Measurements from ENCODE around the gene LCN1.
"Not testable (repeated sequence)": the region's sequence is repeated elsewhere in the genome, so short reads cannot be mapped to it uniquely, and the experiment has no call there.

The LCN1 gene

GRCh38 chr9:135524130-135524861, 3.1 kb downstream of the LCN1 start:
- no peak for DNase-seq

GRCh38 chr9:135525241-135526088, 4.2 kb downstream of the LCN1 start:
- DNase-seq: no peak

DNA sequence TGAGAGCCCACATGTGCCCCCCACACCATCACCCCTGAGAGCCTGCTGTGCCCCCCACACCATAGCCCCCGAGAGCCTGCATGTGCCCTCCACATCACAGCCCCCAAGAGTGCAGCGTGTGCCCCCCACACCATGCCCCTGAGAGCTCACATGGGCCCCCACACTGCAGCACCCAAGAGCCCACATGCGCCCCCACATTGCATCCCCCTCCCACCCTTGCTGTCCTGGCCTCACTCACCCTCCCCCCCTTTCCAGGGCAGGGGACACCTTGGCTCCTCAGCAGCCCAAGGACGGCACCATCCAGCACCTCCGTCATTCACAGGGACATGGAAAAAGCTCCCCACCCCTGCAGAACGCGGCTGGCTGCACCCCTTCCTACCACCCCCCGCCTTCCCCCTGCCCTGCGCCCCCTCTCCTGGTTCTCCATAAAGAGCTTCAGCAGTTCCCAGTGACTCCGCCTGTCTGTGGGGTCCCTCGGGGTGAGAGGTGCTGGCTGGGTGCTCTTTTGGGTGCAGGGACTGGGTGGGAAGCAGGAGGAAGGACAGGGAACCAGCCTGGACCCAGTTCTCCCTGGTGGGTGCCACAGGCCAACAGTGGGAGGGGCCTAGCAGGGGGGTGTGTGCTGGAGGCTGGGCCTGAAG, 5.0 kb downstream of the LCN1 start:
- no peak for DNase-seq

DNA sequence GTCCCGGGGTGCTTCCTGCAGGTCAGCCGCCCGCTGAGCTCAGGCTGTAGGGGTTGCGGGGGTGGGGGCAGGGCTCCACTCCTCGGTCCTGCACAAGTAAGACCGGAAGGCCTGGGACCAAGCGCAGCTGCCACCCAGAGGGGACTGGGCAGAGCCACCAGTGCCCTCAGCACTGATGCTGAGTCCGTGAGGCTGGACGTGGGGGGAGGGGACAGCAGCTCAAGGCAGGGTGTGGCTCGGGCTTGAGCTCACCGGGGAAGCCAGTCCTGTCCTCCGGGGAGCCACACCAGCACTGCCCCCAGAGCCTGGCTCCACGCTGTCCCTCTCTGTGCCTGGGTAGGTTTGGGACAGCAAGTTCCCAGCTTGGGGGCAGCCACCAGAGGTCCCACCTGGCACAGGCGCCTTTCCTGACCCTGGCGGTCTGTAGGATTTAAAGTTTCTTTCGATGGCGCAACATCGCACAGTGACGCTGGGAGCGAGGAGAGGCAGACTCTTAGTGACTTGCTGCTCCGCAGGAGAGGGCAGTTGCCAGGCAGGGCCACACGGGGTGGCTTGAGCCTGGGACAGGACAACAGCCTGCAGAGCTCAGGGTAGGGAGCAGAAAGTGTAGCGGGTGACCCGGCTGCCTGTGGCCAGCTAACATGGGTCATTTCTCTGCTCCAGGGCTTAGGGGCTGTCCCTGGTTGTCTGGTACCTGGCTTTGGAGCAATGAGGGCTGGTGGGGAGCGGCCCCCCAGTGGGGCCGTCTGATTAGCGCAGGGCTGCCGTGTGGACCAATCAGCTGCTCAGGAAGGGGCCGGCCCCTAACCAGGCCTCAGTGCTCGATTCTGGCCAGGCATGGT, 5.7 kb downstream of the LCN1 start:
- DNase-seq: no peak

DNA sequence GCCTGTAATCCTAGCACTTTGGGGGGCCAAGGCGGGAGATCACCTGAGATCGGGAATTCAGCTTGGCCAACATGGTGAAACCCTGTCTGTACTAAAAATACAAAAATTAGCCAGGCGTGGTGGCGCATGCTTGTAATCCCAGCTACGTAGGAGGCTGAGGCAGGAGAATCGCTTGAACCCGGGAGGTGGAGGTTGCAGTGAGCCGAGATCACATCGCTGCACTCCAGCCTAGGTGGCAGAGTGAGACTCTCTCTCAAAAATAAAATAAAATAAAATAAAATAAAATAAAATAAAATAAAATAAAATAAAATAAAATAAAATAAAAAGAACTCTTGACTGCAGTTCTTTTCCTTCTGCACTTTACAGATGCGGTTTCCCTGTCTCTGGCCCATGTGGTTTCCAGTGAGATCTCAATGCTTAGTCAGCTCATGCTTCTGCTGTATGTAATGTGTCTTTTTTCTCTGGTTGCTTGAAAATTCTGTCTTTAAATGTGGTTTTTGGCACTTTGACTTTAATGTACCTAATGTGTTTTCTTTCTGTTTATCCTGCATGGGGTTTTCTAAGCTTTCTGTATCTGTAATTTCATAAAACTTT, 7.7 kb downstream of the LCN1 start:
- DNase-seq: not testable (repeated sequence)

DNA sequence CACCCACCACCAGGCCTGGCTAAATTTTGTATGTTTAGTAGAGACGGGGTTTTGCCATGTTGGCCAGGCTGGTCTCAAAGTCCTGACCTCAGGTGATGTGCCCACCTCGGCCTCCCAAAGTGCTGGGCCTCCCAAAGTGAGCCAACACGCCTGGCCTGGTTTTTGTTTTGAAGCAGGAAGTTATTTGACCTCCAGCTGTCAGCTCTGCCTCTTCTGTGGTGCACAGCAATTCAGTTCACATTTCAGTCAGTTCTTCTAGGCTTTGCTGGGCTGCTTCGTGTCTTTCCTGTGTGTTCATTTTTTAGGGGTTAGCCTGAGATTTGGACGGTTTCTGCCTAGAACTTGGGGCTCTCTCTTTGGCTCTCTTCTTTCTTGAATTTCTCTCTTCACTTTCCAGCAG, 8.9 kb downstream of the LCN1 start:
- no peak for DNase-seq

DNA sequence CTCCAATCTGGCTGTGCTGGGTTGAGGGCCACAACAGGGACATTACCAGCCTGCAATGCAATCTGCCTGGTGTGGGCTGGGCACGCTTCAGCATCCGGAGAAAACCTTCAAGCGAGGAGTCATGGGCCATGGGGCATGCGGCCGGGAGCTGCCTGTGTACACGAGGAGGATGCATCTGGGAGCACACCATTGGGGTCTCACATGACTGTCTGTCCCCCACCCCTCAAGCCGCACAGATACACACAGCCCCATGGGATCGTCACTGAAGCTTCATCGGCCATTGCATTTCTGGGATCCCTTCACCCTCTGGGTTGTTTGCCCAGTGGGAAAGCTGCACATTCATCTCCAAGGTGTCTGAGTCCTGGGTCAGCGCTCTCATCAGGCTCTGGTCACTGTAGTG, 9.9 kb downstream of the LCN1 start:
- no peak for DNase-seq

DNA sequence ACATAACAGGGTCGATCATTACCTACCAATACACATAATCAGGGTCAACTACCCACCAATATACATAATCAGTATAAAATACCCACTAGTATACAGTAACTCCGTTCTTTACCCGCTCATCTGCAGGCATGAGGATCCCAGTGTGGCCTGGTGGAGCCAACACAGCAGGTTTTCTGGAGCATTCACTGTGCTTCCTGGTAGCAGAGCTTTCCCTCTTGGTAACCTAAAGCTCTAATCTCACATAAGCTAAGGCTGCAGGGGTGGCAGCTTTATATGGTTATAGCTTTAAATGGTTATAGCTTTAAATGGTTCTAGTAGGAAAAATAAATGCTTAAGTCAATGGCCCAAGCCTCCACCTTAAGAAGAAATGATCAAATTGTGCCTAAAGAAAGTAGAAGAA, 11.9 kb downstream of the LCN1 start:
- DNase-seq: no peak

DNA sequence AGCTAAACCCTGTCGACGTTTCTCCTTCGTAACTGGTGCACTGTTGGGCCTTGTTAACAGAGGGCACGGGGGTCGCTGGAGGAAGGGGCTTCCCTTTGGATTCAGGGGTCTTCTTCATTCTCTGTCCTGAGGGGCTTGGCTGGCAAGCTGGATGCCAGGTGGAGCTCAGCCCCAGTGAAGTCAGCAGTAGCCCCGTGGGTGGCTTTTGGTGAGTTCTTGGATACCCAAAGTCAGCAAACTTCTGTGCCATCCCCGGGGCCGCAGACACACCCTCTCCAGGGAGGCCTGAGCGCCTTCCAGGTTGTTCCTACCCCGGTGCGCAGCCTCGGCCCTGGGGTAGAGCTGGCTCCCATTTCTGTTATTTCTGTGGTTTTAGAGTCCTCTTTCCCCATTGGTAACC, 12.4 kb downstream of the LCN1 start:
- DNase-seq: no peak

GRCh38 chr9:135534192-135534711, 13.0 kb downstream of the LCN1 start:
- not testable (repeated sequence) for DNase-seq

DNA sequence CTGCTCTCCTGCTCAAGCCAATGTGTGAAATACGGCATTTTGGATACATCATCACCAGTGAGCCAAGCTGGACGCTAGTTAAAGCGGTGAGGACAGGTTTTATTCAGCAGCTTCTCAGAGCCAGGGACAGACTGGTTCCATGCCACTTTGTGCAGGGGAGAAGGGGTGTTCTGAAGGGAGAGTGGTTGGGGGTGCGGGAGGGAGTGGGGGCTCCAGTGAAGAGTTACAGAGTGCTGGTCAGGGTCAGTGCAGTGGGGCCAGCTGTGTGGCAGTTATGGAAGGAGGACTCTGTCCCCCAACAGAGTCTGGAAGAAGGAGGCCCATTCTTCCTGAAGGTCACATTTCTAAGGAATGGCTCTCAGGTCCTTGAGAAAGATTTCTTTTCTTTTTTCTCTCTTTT, 13.6 kb downstream of the LCN1 start:
- not testable (repeated sequence) for DNase-seq

- not testable (repeated sequence) for DNase-seq
These were observed 14.4 kb downstream of the LCN1 start for GRCh38 chr9:135535631-135536030.

- DNase-seq: no peak
These were observed 15.0 kb downstream of the LCN1 start for GRCh38 chr9:135536216-135536615.

DNA sequence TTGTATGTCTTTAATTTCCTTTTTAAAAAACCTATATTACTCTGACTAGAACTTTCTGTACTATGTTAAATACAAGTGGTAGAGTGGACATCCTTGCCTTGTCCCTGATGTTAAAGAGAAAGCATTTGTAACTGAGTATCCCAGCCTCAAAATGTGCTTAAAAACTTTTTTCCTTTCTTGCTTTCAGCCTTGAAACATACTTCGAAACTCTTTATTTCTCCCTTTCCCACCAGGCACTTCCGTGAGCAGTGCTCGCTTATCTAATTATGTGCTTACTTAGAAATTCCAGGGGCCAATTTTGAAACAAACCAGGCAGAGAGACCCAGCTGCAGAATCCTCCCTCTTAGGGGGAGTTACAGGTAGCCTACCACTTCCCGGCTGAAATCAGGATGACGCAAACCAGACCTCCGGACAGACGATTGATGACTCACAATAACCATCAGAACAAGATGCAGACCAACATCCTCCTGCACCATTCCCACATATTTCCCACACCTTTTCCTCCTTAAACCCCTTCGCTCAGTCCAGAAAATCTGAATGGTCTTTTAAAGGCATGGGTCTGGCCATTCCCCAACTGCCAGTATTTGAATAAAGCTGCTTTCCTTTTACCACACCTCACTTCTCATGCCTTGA, 22.1 kb downstream of the LCN1 start:
- not testable (repeated sequence) for DNase-seq

GRCh38 chr9:135544981-135545635, 23.9 kb downstream of the LCN1 start:
- DNase-seq: no peak

DNA sequence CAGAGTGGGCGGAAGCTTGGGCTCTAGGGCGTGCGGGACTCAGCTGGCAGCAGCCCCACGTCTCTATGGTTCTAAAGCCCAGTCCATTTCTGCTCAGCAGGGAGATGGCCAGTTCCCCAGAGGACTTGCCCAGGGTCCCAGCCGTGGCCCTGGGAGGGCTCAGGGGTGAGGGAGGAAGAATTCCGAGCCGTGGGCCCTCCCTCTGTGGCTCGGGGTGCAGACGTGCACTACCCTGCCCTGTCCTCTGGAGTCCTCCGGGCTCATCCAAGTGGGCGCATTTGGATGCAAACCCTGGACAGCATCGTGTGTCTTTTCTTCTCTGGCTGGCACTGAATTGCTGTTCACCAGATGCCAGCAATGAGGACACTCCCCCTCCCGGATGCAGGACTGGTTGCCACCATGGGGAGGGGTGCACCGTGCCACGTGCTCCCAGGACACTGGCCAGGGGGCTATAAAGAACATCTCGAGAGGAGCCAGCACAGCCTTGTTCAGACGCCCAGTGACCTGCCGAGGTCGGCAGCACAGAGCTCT, 24.5 kb downstream of the LCN1 start, which contains the start of gene OBP2A:
OBP2A (plus strand) TSS at position 481 of the 531 bp plus-strand sequence. CDS start 55 bp downstream, outside the sequence.
- DNase-seq: not testable (repeated sequence)

GRCh38 chr9:135546792-135547617, 25.8 kb downstream of the LCN1 start:
- not testable (repeated sequence) for DNase-seq

DNA sequence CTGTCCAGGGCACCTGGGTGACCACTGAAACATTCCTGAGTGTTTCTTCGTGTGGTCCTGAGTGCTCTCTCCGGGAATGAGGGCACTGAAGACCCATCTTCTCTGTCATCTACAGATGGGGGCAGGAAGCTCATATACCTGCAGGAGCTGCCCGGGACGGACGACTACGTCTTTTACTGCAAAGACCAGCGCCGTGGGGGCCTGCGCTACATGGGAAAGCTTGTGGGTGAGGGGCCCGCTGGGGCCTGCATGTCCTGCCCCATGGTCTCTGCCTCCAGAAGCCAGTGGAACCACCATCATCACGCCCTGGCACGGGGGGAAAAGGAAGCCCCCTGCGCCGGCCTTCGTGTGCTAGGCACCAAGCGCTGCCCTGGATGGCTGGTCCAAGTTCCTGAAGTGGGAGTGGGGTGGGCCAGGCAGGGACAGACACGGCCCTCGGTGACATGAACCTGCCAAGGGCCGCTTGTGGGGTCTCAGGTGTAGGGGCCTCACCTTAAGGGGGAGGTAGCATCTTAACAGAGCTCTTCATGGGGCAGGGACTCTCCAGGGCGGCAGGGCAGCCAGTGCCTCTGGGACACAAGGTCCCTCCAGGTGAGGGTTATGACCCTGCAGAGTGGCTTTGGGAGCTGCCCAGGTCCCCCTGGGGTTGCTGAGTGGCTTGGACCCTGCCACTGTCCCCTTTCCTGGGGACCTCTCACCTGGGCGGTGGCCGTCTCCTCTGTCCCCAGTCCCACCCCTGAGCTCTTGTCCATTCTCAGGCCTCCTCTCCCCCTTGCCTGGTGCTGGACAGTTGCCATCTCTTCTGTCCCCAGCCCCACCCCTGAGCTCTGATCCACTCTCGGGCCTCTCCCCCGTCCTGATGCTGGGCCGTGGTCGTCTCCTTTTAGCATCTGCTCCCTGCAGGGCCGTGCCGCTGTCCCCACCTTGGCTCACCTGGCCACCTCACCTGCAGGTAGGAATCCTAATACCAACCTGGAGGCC, 26.8 kb downstream of the LCN1 start:
- DNase-seq: no peak

Measured in T-helper 9 cell (primary cell).